ENCODE results near the gene RGS6.

The RGS6 gene

DNA sequence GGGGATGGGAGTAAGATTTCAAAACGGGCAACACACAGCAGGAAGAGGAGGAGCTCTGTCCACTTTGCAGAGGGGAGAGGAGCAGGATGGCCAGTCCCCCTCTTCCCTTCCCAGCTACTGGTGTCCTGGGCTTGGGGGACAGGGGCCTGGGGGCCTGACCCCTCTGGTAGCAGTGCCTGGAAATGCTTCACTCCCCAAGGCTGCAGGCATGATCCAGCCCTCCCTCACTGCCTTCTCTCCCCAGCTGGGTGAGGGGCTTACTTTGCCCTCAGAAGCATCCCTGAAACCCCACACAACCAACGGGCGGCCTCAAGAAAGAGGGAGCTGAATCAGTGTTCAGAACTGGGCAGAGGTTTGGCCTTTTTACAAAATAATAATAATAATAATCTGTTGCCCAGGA, 682.1 kb downstream of the RGS6 start:
- FAIRE-seq = no peak

DNA sequence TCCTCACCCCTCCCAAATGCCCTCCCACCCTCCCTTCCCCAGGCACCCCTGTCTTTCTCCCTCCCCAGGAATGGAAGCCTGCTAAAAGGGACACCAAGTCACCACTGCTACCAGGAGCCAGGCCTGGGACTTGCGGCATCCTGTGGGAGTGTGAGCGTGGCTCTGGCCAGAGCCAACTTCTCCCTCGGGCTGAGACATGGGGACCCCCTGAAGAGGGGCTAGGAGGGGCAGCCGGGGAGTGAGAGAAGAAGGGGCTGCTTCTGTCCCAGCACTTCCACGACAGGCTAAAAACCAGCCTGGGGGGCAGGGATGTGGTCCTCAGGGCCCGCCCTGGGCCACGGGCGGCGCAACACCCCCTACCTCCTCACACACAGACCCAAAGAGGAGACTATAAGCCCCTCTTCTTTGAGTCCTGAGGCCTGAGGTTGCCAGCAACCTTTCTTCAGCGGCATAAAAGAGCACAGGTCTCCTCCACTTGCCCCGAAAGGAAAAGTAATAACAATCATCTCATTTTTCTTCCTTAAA, 682.7 kb downstream of the RGS6 start:
- FAIRE-seq = no peak

GRCh38 chr14:72615451-72616121, 683.4 kb downstream of the RGS6 start:
- FAIRE-seq = no peak

Measured in islet of Langerhans (tissue), 1 donor.